GM19023 (cell line): ENCODE data around the gene SNED1.

Experiments used
- ATAC-seq: cut with Tn5 transposase; IDR thresholded peaks from one replicate; pipeline ENCODE4 v1.9.1; 2021; ENCODE audit warnings: mild to moderate bottlenecking, moderate library complexity; ENCODE audit not compliant: unreplicated experiment

SNED1 gene

DNA sequence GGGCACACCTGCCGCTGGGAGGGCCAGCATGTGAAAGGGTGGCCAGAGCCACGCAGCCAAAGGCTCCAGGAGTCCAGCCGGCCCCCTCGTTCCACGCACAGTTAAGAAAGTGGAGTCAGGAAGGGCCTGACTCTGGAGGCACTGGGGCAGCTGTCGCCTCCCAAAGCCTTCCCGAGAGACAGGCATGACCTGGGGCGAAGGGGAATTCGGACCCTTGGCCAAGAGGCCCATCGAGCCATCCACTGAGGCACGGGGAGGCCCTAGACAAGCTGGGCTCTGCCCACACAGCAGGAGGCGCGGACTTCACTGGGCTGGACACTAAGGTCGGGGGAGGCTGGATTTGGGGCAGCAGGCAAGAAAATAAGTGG, 38.5 kb upstream of the SNED1 start:
- ATAC-seq, result no peak

DNA sequence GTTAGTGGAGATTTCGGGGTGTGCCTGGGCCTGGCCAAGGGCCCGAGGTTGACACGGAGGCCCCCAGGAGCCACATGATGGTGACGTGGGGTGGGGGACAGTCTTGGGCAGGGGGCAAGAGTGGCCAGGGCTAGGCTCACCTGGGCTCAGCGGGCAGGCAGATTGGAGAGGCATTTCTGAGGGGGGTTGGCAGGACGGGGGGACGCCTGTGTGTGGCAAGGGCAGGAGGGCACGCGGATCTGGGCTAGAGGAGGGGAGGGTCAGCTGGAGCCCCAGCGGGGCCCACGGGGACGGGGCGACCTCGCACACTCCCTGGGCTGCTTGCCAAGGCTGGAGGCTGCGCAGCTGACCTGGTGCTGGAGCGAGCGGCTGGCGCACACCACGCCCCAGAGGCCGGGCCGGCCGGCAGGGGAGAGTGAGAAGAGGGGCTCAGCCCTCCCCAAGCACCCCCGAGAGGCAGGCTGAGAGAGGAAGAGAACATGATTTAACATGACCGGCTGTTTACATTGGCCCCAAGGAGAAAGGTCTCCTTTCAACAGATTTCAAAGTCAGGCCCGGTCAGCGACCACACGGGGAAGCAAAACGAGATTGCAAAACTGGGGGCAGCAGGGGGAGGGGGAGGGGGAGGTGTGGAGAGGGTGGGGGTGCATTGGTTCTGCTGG, 38.0 kb upstream of the SNED1 start:
- no peak for ATAC-seq

DNA sequence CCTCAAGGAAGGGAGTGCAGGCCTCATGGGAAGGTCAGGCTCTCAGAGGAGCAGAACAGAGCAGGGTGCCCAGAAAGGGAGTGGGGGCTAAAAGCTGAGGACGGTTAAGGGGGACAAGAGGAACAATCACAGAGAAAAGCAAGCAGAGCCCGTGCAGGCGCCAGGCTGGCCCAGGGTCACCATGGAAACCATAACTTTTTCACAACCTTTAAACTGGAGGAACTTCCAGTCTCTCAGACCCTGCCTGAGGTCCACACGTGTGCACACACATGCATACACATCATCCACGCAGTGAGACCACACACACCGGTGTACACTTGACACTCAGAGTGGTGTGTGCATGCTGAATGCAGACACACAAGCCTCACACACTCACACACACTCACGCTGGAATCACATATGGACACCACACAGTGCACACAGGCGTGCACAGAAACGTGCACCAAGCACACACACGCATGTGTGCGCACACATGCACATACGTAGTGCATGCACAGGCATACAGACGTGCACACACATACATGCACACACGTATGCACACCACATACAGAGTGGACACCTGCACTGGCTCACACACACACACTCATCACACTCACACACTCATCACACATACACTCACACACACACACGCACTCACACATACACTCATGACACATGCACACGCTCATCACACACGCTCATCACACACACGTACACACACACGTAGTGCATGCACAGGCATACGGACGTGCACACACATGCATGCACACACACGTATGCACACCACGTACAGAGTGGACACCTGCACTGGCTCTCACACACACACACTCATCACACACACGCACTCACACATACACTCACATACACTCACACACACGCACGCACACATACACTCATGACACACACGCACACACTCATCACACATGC, 37.2 kb upstream of the SNED1 start:
- no peak for ATAC-seq

DNA sequence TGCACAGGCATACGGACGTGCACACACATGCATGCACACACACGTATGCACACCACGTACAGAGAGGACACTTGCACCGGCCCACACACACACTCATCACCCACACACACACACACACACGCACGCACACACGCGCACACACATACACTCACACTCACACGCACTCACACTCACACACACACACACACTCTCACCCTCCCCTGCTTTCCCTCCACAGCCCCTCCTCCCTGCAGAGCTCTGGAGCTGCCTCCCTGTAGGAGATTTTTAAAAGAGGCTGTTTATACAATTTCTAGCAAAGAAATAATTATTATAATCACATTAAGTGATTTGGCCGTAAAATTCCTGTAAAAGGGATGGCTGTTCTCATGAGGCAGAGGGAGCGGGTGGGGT, 36.5 kb upstream of the SNED1 start:
- ATAC-seq, result no peak

DNA sequence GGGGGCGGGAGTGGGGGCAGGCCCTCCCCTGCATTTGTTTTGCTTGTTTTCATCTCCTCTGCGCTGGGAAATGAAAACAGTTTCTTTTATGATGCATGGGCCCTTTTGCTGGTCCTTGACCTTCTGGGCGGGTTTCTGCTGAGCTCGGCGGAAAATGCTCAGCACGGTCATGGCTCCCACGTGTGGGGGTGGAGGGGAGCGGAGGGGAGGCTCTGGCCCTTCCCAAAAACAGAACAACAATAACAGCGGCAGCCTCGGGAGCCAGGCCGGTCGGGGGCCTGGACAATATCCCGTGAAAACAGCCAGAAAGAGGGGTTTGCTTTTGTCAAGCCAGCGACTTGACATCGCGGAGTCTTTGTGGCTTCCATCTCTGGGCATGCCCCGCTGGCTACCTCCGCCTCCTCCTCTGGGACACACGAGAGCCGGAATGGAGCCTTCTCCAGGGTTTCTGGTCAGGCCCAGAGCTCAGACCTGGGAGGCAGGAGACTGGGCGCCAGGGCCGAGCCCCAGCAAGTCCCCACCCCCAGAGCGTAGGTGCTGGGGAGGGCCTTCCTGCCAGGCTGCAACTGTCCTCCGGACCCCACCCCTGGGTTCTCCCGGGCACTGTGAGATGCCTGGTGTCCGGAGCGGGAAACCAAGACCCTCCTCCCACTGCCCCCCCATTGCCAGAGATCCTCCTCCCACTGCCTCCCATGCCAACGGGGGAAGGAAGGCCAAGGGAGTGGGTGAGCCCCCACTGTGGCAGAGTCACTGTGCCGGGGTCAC, 35.9 kb upstream of the SNED1 start:
- no peak for ATAC-seq

GRCh38 chr2:240963065-240963867, 35.2 kb upstream of the SNED1 start:
- ATAC-seq, result no peak

DNA sequence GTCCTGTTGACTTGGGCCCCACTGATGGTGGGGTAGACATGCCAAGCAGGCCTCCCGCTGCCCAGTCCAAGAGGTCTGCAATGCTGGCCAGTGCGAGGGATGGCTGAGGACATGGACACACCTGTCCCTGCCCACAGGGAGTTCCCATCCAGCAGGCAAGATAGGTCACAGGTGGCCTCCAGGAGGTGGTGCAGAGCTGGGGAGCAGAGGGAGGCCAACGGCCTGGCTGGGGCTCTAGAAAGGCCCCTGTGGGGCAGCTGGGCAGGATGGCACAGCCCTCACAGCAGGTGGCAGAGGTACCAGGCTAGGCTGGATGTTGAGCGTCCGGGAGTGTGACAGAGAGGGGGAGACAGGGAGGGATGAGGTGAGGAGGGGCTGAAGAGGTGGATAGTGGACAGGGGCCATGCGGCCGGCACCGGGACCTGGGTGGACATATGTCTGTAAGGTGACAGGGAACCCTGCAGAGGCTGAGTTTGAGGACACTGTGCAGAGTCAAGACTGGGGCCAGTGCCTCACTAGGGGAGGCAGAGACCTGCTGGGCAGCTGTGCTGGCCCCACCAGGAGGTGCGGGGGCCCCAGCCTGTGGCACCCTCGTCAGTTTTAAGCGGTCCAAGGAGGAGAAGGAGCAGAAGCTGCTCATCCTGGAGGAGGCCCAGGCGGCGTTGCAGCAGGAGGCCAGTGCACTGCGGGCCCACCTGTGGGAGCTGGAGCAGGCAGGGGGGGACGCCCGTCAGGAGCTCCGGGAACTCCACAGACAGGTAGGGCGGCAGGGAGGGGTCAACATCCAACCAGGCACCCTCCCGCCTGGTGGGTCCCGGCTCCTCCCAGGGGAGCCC, 34.3 kb upstream of the SNED1 start:
- ATAC-seq, result no peak

- no peak for ATAC-seq
Observed at GRCh38 chr2:240964704-240965295, 33.6 kb upstream of the SNED1 start.

- ATAC-seq, result no peak
Observed at GRCh38 chr2:240965296-240965904, 33.0 kb upstream of the SNED1 start.

DNA sequence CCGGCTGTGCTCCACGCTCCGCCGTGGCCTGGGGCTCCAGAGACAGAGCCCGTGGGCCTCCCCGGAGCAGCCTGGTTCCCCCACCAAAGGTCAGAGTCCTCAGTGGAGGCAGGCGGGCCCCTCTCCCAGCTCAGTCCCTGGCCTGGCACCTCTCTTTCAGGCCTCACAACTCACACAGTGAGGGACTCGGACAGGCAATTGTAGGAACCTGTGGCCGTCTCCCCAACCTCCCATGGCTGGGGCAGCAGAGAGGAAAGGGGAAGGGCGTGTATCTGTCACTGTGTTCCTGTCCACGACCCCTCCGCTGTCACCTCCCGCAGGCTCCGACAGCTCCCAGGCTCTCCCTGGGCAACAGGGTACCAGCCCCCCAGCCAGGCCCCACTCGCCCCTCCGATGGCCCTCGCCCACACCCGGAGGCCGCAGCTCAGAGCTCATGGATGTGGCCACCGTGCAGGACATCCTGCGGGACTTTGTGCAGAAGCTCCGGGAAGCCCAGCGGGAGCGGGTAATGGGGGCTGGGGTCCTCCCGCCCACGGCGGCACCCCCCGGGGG, 32.4 kb upstream of the SNED1 start:
- ATAC-seq, result no peak

- no peak for ATAC-seq
Observed at GRCh38 chr2:240966457-240966905, 31.9 kb upstream of the SNED1 start.

DNA sequence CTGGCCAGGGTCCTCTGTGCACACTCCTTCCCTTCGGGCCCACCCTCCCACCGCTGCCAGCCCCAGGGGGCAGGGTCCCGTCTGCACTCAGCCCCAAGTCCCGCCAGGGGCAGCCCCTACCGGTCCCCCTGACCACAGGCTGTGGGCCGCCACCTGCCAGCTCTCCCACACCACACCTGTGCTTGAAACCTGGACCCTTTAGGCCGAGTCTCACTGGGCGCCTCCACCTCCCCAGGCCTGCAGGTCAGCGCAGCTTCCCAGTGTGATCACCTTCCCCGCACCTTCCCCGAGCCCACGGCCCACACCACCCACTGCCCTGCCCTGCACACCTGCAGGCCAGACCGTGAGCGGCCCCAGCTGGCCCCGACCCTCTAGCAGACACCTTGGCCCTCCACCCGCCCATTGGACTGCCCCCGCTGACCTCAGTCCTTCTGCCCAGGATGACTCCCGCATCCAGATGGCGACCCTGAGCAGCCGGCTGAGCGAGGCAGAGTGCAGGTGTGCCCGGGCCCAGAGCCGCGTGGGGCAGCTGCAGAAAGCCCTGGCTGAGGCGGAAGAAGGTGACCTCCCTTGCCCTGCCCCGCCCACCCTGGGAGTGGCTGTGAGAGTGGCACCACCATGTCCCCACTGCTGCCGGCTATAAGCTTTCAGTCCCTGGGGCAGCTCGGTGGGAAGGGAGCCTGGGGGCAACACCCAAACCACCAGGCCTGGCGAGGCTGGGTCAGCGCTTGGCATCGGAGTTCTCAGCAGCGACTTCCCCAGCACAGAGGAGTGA, 31.3 kb upstream of the SNED1 start:
- ATAC-seq, result no peak

DNA sequence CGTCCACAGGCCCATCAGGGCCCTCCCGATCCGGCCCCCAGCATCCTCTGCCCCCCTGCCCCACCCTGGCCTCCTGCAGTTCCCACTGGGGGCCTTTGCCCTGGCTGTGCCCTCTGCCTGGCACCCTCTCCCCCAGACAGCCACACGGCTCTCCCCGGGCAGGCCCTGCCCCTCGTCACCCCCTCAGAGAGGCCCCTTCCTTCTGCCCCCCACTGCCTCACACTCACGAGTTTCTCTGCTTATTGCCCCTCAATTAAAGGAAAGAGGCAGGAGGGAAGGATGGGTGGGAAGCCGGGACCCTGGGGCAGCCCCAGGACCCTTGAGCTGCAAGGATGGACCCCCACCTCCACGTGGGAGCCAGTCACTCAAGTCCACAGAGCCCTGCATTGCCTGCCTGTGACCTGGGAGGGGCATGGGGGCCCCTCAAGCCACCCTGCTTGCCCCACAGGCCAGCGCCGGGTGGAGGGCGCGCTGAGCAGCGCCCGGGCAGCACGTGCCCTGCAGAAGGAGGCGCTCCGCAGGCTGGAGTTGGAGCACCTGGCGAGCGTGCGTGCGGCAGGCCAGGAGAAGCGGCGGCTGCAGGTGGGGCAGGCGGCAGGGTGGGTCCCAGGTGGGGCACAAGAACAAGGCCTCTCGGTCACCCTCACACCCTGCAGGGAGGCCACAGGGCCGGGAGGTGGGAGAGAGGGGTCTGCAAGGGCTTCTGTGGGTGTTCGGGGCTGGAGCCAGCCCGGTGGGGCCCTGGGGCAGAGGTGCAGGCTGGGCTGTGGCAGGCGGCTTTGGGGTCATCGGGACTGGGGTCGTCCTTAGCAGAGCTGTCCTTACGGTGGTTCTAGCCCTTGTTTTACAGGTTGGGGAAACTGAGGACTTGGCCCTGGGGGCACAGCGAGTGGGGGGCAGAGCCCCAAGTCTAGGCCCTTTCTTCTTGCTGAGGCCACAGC, 30.5 kb upstream of the SNED1 start:
- no peak for ATAC-seq

GRCh38 chr2:240968731-240969624, 29.4 kb upstream of the SNED1 start:
- ATAC-seq, result no peak

DNA sequence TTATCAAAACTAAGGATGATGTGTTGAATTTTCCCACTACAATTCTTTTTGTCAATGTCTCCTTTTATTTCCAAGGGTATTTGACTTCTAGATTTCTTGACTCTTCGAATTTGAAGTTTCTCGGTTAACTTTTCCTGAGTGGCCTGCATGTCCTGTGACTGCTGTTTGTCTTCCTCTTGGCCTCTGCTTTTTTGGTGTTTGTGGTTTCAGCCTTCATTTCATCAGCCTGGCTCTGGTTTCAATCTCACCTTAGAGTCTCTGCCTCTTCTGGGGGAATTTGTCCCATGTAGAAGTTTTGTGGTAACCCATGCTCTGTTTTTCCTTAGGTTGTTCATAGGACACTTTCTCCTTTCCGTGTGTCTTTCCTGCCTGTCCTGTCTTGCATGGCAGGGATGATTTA, 28.3 kb upstream of the SNED1 start:
- ATAC-seq, result no peak

DNA sequence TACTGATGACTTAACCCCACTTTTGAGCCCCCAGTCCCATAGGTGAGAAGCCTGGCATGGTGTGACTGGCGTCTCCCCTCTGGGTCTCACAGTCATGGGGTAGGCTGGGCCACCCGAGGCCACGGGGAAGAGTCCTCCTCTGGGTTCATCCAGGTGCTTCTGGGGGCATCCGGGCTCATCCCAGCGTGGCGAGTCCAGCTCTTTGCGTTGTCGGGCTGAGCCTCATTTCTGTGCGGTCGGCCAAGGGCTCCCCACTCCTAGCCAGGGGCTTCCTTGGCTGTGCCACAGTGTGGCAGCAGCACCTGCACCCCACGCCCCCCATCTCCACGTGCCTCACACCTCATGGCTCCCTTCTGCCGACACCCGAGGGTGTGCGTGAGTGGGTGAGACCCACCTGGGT, 27.6 kb upstream of the SNED1 start:
- no peak for ATAC-seq
